Peyer's patch (tissue), 4 donors: ENCODE measurements around the gene ADCY9.

Experiments used
- POLR2A ChIP-seq, 2 donors: fragments of 450-650 bp; IDR thresholded peaks; one replicate each; pipeline ENCODE4 v1.5.1; 2017; ENCODE audit warnings: antibody characterized with exemption in 2 of 2, mild to moderate bottlenecking in 2 of 2, moderate library complexity in 2 of 2
- TF ChIP-seq, protein P1 (sequence below), 6 experiments: fragments of 450-650 bp in 4 of 6; fragments of 200-600 bp in 2 of 6; sonication (generic) in 1 of 6; IDR thresholded peaks; one replicate each; pipeline ENCODE4 v1.5.1; 2017 to 2019; ENCODE audit warnings: antibody characterized with exemption in 6 of 6, mild to moderate bottlenecking in 3 of 6, moderate library complexity in 1 of 6

DNA sequence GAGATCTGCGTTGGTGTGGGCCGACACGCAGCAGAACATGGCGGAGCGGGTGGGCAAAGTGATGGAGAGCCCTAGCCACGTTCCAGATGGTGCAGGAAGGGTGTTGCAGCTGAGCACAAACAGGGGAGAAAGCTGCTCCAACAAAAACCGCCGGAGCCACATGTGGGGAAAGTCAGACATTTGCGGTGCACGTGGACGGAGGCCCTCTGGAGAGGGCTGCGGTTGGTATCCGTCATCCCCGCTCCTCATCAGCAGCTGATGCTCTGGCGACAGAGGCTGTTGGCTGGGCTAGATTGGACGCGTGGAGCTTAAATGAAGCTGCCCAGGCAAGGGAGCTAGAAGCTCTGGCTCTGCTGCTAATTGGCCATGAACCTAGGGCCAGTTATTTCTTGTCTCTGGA, 43.5 kb upstream of the ADCY9 start:
- TF ChIP-seq, protein P1, sequence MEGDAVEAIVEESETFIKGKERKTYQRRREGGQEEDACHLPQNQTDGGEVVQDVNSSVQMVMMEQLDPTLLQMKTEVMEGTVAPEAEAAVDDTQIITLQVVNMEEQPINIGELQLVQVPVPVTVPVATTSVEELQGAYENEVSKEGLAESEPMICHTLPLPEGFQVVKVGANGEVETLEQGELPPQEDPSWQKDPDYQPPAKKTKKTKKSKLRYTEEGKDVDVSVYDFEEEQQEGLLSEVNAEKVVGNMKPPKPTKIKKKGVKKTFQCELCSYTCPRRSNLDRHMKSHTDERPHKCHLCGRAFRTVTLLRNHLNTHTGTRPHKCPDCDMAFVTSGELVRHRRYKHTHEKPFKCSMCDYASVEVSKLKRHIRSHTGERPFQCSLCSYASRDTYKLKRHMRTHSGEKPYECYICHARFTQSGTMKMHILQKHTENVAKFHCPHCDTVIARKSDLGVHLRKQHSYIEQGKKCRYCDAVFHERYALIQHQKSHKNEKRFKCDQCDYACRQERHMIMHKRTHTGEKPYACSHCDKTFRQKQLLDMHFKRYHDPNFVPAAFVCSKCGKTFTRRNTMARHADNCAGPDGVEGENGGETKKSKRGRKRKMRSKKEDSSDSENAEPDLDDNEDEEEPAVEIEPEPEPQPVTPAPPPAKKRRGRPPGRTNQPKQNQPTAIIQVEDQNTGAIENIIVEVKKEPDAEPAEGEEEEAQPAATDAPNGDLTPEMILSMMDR (IDR thresholded peaks at IDR 0.05) = no peak
- TF ChIP-seq POLR2A (IDR thresholded peaks at IDR 0.05) = no peak
